Upper lobe of right lung (tissue), 1 donor: Measurements from ENCODE around the gene POLR2C. TPM values are rescaled to one million over a fixed set of nuclear protein-coding genes. Genes with fewer than 3 reads are reported as not detected.

Experiments used
- ATAC-seq: fragments of 200-7000 bp; cut with Tn5 transposase; one replicate; pipeline ENCODE4 v1.9.1; 2020; ENCODE audit warnings: mild to moderate bottlenecking, moderate library complexity
- DNase-seq: peaks from one replicate; pipeline ENCODE4 v3.0.0-alpha.2; 2020
- H3K27ac ChIP-seq: fragments of 200-600 bp; one replicate; pipeline ENCODE4 v1.8.0; 2022
- H3K27me3 ChIP-seq: fragments of 200-600 bp; one replicate; pipeline ENCODE4 v1.8.0; 2022; ENCODE audit warnings: mild to moderate bottlenecking
- H3K36me3 ChIP-seq: fragments of 200-600 bp; one replicate; pipeline ENCODE4 v1.8.0; 2022
- H3K4me1 ChIP-seq: fragments of 200-600 bp; one replicate; pipeline ENCODE4 v1.8.0; 2022
- H3K4me3 ChIP-seq: fragments of 200-600 bp; one replicate; pipeline ENCODE4 v1.8.0; 2022; ENCODE audit warnings: mild to moderate bottlenecking
- H3K9me3 ChIP-seq: fragments of 200-600 bp; one replicate; pipeline ENCODE4 v1.8.0; 2022
- CTCF ChIP-seq: fragments of 200-600 bp; IDR thresholded peaks from one replicate; pipeline ENCODE4 v1.8.0; 2022; ENCODE audit warnings: antibody characterized with exemption
- intact Hi-C: fragments of 100-400 bp; cut with DNase I; formaldehyde crosslinking; loops from one replicate; pipeline ENCODE4 v1.11.0; 2022
- total RNA-seq: library from RNA; stranded (reverse); fragmentation: NEBNext Ultra II Directional; extraction: Animal tissue kit (Norgen Biotek cat#: 25700); gene quantifications from one replicate; pipeline ENCODE4 v1.2.1, GENCODE V29; 2021
- donor health status: DM: no; HTN: yes; CAD: no; lungs with severe emphysema.

POLR2C gene
- total RNA-seq, 1 donor from 2014 or later = 85.1 TPM

GRCh38 chr16:57444711-57445110 is 17.8 kb upstream of the POLR2C start:
- no peaks in the 10 kb centered on the region for H3K9me3 ChIP-seq
- intact Hi-C loops = no loop called here
- H3K4me1 ChIP-seq = peaks cover 12% of the 10 kb centered on the region
- H3K4me3 ChIP-seq = no peak overlapping the region
- TF ChIP-seq CTCF = no peak
- DNase-seq = no peak
- no peaks in the 10 kb centered on the region for H3K27me3 ChIP-seq
- no peak for ATAC-seq
- H3K36me3 ChIP-seq = no peaks in the 10 kb centered on the region
- no peak overlapping the region for H3K27ac ChIP-seq

- TF ChIP-seq CTCF = no peak
- Histone ChIP-seq H3K4me3 (no peak overlapping the region), H3K36me3 (no peaks in the 10 kb centered on the region), H3K27me3 (no peaks in the 10 kb centered on the region), H3K27ac (no peak overlapping the region), H3K9me3 (no peaks in the 10 kb centered on the region), H3K4me1 (peaks cover 12% of the 10 kb centered on the region)
- intact Hi-C loops = no loop called here
- ATAC-seq (no peak), DNase-seq (no peak)
Observed at GRCh38 chr16:57445510-57445909, 17.0 kb upstream of the POLR2C start.

- peak; percentile 43 for ATAC-seq
- no peak for DNase-seq
- intact Hi-C loops = no loop called here
- peak overlapping the region; percentile 78 for H3K4me3 ChIP-seq
- peaks cover 12% of the 10 kb centered on the region for H3K4me1 ChIP-seq
- no peaks in the 10 kb centered on the region for H3K9me3 ChIP-seq
- TF ChIP-seq CTCF = no peak
- no peaks in the 10 kb centered on the region for H3K27me3 ChIP-seq
- H3K36me3 ChIP-seq = peaks cover 9% of the 10 kb centered on the region
- peak overlapping the region; percentile 84 for H3K27ac ChIP-seq
Observed at GRCh38 chr16:57446531-57447185, 15.8 kb upstream of the POLR2C start.

- peak within 1 kb of the TSS; percentile 84 for H3K27ac ChIP-seq
- intact Hi-C loops = no loop called here
- peak; percentile 98 for DNase-seq
- H3K36me3 ChIP-seq = peaks cover 15% of the 10 kb centered on the region
- no peaks in the 10 kb centered on the region for H3K9me3 ChIP-seq
- TF ChIP-seq CTCF = no peak
- peak within 1 kb of the TSS; percentile 78 for H3K4me3 ChIP-seq
- peaks cover 12% of the 10 kb centered on the region for H3K4me1 ChIP-seq
- ATAC-seq = peak; percentile 99
- H3K27me3 ChIP-seq = no peaks in the 10 kb centered on the region
Observed at GRCh38 chr16:57447186-57447962, 15.1 kb upstream of the POLR2C start, which contains the start of the genes CIAPIN1 and COQ9. TSS of gene CIAPIN1 (minus strand) at chr16:57447385. CDS start at chr16:57440928, 6,457 bp downstream. TSS of gene COQ9 (plus strand) at chr16:57447479. CDS start at chr16:57447506, 27 bp downstream.

GRCh38 chr16:57452021-57452420 is 10.5 kb upstream of the POLR2C start:
- Histone ChIP-seq H3K4me3 (no peak overlapping the region), H3K27me3 (no peaks in the 10 kb centered on the region), H3K9me3 (no peaks in the 10 kb centered on the region), H3K4me1 (peaks cover 5% of the 10 kb centered on the region), H3K27ac (no peak overlapping the region), H3K36me3 (peaks cover 61% of the 10 kb centered on the region)
- no peak for TF ChIP-seq CTCF
- no peak for ATAC-seq
- DNase-seq = no peak
- intact Hi-C loops = no loop called here
